Fibroblast of pulmonary artery (primary cell): ENCODE data around the gene CDHR4.
"Not testable (repeated sequence)": the region's sequence is repeated elsewhere in the genome, so short reads cannot be mapped to it uniquely, and the experiment has no call there.

Source experiments
- DNase-seq: peaks from one replicate; pipeline ENCODE4 v3.0.0-alpha.2; 2010; ENCODE audit warnings: low read depth
- H3K4me3 ChIP-seq: replicated peaks from 2 replicates; pipeline ENCODE4 v1.5.1; 2011; ENCODE audit warnings: low read depth, mild to moderate bottlenecking, control low read depth, low read length, moderate library complexity
- TF ChIP-seq, protein P1 (sequence below): IDR thresholded peaks from 2 replicates; pipeline ENCODE4 v1.5.1; 2011; ENCODE audit warnings: mild to moderate bottlenecking, control low read depth, low read length, inconsistent platforms; ENCODE audit errors: missing control alignments

Gene CDHR4

DNA sequence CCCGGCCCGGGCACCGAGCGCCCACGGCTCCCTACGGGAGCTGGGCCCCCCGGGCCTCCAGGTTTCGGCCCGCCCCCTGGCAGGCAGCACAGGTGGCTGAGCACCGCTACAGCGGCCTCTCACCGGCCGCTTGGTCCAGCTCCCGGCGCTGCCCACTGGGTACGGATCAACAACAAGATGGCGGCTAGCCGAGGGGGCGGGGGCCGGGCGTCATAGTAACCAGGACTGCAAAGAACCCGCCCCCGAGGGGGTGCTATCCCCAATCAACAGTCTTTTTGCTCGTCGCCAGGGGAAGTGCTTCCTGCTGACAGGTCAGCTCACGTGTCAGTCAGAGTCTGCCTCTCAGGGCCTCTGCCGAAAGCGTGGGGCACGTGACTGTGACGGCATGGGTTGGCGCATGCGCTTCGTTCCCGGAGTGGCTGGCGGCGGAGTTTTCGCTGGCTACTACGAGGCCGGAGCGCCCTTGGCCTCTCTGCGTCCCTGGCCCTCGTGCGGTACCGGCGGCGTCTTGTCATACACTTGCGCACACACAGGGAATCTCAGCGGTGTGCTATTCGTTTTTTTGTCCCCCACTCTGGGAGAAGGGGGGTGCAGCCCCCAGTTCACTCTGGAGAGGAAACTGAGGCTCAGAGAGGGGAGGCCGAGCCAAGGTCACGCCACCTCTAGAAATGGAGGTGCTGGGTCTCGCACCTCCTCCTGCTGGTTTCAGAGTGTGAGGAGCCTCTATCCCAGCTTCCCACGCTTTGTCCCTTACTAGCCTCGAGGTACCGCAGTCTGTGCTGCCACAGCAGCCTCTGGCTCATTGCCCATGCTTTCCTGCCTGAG, 13.1 kb downstream of the CDHR4 start, which contains the start of gene IP6K1:
Gene IP6K1 (minus strand): TSS at position 186 of the 825 bp plus-strand sequence. CDS start 38,502 bp downstream, outside the sequence.
- H3K4me3 ChIP-seq: peak within 1 kb of the TSS; percentile 88
- TF ChIP-seq, protein P1, sequence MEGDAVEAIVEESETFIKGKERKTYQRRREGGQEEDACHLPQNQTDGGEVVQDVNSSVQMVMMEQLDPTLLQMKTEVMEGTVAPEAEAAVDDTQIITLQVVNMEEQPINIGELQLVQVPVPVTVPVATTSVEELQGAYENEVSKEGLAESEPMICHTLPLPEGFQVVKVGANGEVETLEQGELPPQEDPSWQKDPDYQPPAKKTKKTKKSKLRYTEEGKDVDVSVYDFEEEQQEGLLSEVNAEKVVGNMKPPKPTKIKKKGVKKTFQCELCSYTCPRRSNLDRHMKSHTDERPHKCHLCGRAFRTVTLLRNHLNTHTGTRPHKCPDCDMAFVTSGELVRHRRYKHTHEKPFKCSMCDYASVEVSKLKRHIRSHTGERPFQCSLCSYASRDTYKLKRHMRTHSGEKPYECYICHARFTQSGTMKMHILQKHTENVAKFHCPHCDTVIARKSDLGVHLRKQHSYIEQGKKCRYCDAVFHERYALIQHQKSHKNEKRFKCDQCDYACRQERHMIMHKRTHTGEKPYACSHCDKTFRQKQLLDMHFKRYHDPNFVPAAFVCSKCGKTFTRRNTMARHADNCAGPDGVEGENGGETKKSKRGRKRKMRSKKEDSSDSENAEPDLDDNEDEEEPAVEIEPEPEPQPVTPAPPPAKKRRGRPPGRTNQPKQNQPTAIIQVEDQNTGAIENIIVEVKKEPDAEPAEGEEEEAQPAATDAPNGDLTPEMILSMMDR: no peak
- DNase-seq: peak; percentile 100

DNA sequence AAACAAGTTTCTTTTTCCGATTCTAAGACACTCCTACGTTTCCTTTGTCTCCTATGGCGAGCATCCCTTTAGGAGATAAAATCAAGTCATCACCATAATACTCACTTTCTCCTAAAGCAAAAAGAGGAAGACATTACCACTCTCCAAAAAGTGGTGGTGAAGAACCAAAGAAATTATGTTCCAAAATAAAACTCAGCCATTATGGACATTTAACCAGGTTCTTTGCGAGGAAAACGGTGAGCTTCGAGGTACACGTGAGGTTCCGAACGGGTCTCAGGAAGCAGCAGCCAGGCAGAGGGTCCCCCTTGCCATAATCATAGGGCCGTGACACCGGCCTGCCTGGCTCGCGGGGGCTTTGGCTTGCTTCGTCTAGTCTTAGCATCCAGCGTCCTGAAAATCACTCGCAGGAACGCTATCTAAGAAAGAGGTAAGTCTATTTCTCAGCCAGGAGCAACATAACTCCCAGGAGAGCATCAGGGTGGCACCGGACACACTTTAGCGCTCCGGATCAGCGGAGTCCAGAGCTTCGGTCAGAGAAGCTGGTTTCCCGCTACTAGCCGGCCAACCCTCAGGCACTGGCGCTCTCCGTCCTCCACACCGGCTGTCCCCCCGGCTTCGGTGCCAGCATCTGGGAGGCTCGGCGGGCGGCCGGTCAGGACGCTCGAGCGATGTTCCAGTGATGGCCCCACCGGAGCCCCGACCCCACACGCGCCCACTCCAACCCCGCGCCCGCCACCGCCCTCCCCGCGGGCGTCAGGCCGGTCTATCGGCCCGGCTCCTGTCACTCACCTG, 13.9 kb downstream of the CDHR4 start:
- peak overlapping the region; percentile 88 for H3K4me3 ChIP-seq
- TF ChIP-seq, protein P1: no peak
- DNase-seq: peak; percentile 39

DNA sequence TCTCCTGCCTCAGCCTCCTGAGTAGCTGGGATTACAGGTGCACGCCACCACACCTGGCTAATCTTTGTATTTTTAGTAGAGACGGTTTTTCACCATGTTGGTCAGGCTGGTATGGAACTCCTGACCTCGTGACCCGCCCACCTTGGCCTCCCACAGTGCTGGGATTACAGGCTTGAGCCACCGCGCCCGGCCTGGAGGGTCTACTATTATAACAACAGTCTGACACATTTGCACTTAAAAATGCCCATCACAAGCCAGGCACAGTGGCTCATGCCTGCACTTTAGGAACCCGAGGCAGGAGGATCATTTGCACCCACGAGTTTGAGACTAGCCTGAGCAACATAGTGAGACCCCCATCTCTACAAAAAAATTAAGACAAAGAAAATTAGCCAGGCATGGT, 17.4 kb downstream of the CDHR4 start:
- not testable (repeated sequence) for H3K4me3 ChIP-seq, DNase-seq

DNA sequence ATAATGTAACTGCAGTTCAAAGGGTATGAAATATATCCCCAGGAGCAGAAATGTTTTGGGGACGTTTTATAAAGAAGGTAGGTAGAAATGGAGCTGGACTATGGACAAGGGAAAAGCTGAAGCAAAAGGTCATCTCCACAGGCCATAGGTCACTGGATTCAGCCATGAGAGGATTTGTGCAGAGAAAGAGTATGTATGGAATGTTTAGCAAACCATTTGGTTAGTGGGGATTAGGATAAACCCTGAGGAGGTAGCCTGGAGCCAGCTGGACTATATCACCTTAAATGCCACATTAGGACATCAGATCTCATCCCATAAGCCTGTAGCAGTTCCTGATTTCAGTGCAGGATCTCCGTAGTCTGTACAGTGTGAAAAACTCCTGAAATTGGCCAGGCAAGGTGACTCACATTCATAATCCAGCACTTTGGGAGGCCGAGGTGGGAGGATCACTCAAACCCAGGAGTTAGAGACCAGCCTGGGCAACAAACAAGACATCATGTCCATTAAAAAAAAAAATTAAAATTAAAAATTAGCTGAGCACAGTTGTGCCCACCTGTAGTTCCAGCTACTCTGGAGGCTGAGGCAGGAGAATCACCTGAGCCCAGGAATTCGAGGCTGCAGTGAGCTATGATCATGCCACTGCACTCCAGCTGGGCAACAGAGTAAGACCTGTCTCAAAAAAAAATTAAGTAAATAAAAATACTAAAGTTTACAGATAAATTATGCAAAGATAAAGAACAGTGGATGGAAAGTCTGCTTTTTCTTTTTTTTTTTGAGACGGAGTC, 18.1 kb downstream of the CDHR4 start:
- DNase-seq: no peak
- TF ChIP-seq, protein P1: no peak
- H3K4me3 ChIP-seq: no peak overlapping the region

DNA sequence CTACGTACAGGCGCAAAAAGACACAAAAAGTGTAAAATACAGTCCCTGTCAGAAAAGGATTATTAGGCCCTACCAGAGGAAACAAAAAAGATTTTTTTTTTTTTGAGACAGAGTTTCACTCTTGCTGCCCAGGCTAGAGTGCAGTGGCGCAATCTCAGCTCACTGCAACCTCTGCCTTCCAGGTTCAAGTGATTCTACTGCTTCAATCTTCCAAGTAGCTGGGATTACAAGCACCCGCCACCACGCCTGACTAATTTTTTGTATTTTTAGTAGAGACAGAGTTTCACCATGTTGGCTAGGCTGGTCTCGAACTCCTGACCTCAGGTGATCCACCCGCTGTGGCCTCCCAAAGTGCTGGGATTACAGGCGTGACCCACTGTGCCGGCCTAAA, 18.7 kb downstream of the CDHR4 start:
- DNase-seq, H3K4me3 ChIP-seq: not testable (repeated sequence)

DNA sequence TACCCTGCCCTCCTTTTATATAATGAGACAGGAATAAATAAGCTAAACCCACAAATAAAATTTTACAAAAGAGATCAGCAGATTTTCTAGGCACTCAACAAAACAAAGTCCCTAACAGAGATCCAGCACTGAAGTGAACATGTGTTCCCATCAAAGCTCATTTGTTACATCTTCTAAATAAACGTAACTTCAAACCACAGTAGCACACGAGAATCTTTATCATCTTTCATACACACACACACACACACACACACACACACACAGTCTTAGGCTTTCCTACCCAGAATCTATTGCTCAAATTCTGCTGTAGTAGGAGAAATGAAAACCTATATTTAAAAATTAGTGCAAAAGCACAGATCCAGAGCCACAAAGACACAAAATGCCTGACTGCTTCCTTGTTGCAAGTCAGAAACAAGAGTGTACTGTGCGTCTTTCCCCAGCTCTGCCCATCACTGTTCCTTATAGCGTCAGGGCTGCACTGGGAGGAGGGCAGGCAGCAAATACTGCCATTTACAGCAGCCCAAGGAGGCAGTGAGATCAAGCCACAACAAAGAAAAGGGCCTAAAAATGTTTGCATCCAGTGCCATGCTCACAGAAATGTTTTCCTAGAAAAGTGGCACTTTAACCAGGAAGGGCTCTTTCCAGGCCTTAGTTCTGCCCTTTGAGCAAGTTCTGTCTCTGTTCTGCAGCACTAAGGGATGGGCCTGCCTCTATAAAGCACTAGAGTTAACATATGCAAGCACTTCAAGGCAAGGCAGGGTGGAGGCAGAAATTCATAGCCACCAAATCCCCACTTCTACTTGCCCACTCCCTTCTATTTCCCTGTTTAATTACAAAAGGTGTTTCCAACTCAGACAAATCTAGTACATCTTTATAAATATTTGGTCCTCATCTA, 19.3 kb downstream of the CDHR4 start:
- no peak overlapping the region for H3K4me3 ChIP-seq
- TF ChIP-seq, protein P1: no peak
- no peak for DNase-seq

DNA sequence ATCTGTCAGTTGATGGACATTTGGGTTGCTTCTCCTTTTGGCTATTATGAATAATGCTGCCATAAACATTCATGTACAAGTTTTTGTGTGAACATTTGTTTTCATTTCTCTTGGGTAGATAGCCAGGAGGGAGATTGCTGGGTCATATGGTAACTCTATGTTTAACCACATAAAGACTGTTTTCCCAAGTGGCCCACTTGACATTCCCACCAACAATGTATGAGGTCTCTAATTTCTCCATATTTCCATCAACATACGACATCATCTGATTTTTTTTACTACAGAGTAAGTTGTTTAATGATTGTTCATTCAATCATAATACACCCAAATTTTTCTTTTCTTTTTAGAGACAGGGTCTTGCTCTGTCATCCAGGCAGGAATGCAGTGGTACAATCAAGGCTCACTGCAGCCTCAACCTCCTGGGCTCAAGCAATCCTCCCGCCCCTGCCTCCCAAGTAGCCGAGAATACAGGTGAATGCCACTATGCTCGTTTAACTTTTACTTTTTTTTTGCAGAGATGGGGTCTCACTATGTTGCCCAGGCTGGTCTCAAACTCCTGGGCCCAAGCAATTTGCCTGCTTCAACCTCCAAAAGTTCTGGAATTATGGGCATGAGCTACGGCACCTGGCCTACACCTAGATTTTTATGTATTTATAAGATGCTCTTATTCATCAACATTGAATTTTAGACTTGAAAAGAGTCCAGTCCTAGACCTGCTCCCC, 20.2 kb downstream of the CDHR4 start:
- TF ChIP-seq, protein P1: no peak
- no peak for DNase-seq
- H3K4me3 ChIP-seq: no peak overlapping the region

DNA sequence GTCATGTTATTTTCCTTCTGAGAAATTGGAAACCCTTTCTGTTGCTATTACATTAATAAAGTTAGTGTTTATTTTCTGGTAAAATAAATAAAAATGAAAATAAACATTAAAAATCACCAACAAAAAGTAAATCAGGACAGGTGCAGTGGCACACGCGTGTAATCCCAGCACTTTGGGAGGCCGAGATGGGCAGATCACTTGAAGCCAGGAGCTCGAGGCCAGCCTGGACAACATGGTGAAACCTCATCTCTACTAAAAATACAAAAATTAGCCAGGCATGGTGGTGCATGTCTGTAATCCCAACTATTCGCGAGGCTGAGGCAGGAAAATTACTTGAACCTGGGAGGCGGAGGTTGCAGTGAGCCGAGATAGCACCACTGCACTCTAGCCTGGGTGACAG, 23.6 kb downstream of the CDHR4 start:
- DNase-seq, H3K4me3 ChIP-seq: not testable (repeated sequence)
